Occipital lobe (tissue), 2 donors: Measurements from ENCODE around the gene PGAP3. TPM values are rescaled to one million over a fixed set of nuclear protein-coding genes. Genes with fewer than 3 reads are reported as not detected.

Source experiments
- DNase-seq: peaks from one replicate; lab custom pipeline; 2025; lab: John Stamatoyannopoulos, UW
- total RNA-seq: library from RNA; depleted of rRNA; stranded (reverse); fragments of >200 nt; gene quantifications from one replicate; pipeline ENCODE4 v1.2.3, GENCODE V29; 2014

Gene PGAP3
- total RNA-seq, 1 donor from 2014 or later = 8.9 TPM

DNA sequence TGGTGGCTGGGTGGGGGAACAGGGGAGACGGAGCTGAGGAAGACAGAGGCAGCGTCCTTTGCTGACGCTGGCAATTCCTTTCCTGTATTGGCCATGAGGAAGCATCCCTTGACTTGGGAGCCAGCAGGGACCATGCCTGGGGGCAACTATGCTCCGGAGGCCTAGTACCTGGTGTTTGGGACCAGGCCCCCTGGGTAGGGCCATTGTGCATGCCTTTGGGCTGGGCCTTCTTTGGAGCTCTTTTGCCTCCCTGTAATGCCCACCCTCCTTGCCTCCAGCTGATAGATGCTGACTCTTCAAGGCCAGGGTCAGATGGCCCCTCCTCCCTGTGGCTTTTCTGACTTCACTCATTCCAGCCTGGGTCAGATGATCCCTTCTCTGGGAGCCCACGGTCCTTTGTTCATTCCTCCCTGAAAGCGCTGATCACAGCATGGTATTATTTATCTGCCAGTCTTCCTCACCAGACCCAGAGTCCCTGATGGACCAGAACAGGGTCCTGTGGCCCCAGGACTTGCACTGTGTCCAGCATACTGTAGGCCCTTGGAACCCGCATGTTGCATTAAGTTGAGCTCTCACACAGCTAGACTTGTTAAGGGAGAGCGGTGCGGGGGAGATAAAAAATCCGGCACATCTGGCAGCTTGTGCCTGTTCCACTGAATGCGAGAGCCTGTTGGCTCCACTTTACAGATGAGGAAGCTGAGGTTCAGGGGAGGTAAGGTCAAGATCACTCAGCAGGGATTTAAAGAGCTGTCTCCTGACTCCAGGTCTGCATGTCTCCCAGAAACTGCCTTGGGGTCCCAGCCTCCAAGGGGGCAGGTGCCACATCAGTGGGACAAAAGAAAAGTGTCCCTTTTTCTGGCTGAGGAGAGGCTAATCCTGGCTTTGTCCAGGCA is 48.0 kb downstream of the PGAP3 start:
- no peak for DNase-seq

DNA sequence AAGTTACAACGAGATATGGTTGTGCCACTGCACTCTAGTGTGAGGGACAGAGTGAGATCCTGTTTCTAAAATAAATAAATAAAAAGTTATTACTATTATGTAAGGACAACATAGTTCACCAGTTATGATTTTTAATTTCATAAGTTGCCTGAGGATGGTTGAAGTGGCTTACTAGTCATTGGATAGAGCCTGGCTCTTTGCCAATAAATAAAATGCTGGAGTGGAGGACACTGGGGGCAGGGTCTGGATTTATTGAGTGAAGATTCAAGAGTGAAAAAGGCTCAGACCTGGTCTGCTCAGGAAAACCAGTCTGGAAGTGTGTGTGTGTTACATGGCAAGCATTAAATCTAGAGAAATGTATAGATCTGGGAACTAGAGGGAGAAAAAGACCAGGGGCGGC is 48.8 kb downstream of the PGAP3 start:
- no peak for DNase-seq

DNA sequence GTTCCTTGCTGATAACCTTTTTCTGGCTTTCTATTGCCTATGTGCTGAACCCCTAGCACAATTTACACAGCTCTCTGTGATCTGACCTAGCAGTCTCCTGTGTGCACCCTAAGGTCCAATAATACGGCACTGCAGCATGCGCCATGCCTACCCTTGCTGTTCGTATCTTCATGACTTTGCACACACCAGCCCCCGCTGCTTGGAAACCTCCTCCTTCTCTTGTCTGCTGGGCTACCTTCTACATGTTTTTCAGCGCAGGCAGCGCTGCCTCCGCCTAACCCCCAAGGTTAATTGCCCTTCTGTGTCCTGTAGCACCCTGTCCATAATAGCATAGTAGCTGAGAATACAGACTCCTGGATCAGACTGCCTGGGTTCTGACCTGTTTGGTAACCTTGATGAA is 49.5 kb downstream of the PGAP3 start:
- DNase-seq = no peak

GRCh38 chr17:39636927-39637736 is 50.7 kb downstream of the PGAP3 start, which contains the start of gene STARD3:
Gene STARD3 (plus strand): TSS chr17:39637144. CDS start chr17:39653532, 16,388 bp downstream.
- DNase-seq = peak; percentile 85

DNA sequence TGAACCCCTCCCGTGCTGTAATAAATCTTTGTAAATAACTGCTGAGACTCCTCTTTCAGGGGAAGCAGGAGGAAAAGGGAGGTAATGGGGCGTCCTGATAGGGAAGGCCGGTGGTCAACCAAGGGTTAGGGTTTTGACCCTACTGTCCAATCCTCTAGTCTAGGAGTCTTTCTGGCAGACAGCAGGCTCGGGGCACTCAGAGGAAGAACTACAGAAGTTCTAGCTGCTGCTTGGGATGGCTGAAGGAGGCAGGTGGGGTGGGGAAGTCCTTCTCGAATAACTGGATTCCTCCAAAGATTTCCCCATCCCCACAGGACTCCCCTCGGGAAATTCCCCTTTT is 51.3 kb downstream of the PGAP3 start:
- DNase-seq = no peak

DNA sequence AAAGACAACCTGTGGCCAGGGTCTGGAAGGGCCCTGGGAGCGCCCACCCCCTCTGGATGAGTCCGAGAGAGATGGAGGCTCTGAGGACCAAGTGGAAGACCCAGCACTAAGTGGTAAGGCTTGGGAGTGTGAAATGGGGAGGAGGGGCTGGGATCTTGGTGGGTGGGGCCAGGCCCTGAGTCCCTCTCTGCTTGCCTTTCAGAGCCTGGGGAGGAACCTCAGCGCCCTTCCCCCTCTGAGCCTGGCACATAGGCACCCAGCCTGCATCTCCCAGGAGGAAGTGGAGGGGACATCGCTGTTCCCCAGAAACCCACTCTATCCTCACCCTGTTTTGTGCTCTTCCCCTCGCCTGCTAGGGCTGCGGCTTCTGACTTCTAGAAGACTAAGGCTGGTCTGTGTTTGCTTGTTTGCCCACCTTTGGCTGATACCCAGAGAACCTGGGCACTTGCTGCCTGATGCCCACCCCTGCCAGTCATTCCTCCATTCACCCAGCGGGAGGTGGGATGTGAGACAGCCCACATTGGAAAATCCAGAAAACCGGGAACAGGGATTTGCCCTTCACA is 52.2 kb downstream of the PGAP3 start:
- no peak for DNase-seq

GRCh38 chr17:39634384-39634871 is 53.4 kb downstream of the PGAP3 start:
- DNase-seq = no peak

- DNase-seq = no peak
These were observed 54.2 kb downstream of the PGAP3 start for GRCh38 chr17:39633570-39634183.

GRCh38 chr17:39632153-39632941 is 55.5 kb downstream of the PGAP3 start:
- DNase-seq = peak; percentile 51

- no peak for DNase-seq
These were observed 56.5 kb downstream of the PGAP3 start for GRCh38 chr17:39631403-39631802.

DNA sequence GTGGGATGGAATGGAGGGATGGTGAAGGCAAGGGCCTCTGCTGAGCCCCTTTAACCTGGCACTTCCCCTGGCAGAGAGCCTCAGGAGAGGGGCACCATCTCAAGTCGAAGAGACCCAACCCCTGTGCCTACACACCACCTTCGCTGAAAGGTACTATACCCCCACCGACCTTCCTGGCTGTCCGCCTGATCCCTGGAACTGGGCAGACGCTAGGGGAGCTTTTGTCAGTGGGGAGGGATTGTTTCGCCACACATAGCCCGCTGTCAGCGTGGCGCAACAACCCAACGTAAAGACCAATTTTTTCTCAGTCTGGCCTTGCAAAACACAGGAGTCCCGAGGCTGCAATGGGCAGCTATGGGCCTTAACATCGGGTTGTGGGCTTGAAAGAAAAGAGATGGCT is 58.0 kb downstream of the PGAP3 start:
- DNase-seq = no peak

- no peak for DNase-seq
These were observed 58.4 kb downstream of the PGAP3 start for GRCh38 chr17:39629494-39629880.

DNA sequence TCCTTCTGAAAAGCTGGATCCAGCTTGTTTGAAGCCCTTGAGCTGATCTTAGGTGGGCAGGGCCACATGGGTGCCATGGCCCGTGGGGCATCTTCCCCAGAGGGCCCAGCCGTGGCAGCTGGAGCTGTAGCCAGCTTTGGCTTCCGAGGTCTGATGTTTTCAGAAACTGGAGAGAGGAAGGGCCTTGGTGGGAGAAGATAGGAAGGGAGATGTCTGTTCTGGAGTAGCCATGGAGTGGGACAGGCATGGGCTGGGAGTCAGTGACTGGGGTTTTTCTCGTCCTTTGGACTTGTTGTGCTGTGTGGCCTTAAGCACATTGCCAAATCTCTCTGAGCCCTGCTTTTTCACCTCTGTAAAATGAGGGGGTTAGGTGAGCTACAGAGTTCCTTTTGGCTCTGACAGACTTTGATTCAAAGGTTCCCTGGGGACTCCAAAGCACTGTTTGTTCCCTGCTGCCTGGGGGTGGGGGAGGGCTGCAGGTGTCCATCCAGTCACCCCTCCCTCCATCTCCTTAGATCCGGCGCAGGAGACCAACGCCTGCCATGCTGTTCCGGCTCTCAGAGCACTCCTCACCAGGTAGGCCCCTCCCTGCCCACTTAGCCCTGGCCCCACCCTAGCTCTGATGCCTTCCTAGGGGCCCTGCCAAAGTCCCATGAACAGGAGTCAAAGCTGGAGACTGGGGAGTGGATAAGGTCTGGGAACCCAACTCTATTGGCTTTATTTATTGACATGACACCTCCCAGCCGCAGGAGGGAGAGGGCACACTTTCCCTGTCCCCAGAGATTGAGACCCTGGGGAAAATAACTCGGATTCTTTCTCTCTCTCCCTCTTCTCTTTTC is 59.0 kb downstream of the PGAP3 start:
- DNase-seq = no peak

GRCh38 chr17:39627712-39628516 is 59.9 kb downstream of the PGAP3 start:
- no peak for DNase-seq

DNA sequence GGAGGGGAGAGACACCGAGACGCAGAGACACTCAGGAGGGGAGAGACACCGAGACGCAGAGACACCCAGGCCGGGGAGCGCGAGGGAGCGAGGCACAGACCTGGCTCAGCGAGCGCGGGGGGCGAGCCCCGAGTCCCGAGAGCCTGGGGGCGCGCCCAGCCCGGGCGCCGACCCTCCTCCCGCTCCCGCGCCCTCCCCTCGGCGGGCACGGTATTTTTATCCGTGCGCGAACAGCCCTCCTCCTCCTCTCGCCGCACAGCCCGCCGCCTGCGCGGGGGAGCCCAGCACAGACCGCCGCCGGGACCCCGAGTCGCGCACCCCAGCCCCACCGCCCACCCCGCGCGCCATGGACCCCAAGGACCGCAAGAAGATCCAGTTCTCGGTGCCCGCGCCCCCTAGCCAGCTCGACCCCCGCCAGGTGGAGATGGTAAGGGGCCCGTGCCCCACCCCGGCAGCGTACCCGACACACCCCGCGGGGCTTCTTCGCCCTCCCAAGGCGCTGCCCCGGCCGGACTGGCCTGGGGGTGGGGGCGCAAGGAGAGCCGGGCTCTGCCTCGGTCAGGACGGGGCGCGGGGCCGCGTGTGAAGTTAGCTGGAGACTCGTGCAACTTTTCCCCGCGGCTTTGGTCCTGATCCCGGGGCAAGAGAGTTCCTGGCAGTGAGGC is 60.7 kb downstream of the PGAP3 start:
- no peak for DNase-seq

DNA sequence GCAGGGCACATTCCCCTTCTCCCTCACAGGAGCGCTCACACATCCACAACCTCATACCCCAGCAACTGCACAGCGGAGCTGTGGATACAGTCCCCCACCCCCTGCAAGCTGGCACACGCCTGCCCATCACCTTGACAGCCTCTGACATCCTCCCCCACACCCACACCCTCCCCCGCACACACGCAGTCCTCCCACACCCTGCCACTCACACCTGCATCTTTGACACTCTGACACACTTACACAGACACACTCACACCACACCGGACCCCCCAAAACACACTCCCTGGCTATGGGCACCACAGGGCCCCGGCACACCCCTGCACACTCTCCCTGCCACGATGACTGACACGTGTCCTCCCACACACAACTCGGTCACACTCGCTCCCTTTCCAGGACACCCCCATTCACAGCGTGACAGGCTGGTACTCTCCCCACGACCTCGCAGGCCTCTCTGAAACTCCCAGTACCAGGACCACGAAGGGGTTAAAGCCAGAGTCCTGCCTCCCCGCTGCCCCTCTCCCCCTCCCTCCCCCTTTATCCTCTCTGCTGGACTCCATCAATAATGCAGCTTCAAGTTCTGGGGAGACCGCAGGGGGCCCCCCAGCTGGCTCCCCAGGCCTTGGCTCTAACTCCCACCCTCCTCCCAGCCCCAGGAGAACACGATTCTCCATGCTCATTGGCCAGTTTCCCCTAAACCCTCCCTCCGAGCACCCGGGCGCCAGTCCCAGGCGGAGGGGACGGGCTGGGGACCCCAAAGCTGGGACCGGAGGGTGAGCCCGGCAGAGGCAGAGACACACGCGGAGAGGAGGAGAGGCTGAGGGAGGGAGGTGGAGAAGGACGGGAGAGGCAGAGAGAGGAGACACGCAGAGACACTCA is 61.4 kb downstream of the PGAP3 start, which contains the start of gene PPP1R1B:
Gene PPP1R1B (plus strand): TSS at position 782 of the 876 bp plus-strand sequence. CDS start 441 bp downstream, outside the sequence.
- DNase-seq = no peak

DNA sequence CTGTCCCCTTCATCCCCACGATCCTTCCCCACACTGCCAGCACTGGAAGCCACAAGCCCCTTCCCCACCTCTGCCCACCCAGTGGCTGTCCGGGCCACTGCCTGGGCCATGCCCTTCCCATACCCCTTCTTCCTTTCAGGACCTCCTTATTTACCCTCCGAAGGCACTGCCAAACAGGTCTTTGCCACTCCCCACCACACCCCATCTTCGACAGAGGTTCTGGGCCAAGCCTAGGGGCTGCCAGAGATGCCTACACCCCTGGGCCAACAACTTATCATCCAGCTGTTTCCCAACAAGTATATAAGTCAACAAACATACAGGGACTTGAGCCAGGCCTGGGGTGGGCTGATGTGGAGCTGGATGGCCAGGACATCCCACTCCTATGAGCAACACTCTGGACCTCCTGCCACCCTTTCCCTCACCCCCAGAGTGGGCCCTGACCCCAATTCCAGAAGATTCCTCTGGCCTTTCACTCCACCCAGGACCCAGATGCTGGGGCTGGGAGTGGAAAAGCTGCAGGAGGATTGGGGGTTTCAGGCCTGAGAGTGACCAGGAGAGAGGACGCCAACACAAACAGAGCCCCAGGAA is 62.6 kb downstream of the PGAP3 start:
- no peak for DNase-seq
